Esophagus muscularis mucosa (tissue), 4 donors: Measurements from ENCODE around the gene RBMS3. TPM values are rescaled to one million over a fixed set of nuclear protein-coding genes. Genes with fewer than 3 reads are reported as not detected.

Source experiments
- DNase-seq: peaks from one replicate; pipeline ENCODE4 v3.0.0-alpha.2; 2017; ENCODE audit errors: extremely low spot score
- H3K27ac ChIP-seq, 4 donors: fragments of 200-600 bp; sonication (generic); replicated peaks in 1 of 4; 1 replicate in 3 of 4; 2 replicates in 1 of 4; pipeline ENCODE4 v1.5.1; 2016 to 2019; ENCODE audit warnings: mild to moderate bottlenecking in 1 of 4
- H3K27me3 ChIP-seq, 4 donors: fragments of 200-600 bp; sonication (generic); one replicate each; pipeline versions ENCODE4 v1.5.1 to v1.6.0; 2016 to 2019
- H3K36me3 ChIP-seq, 4 donors: fragments of 200-600 bp; sonication (generic); one replicate each; pipeline ENCODE4 v1.5.1; 2016 to 2019
- H3K4me1 ChIP-seq, 4 donors: fragments of 200-600 bp; sonication (generic); one replicate each; pipeline ENCODE4 v1.5.1; 2016 to 2019
- H3K4me3 ChIP-seq, 4 donors: fragments of 200-600 bp; sonication (generic); 1 replicate in 2 of 4; 2 replicates in 2 of 4; pipeline ENCODE4 v1.5.1; 2016 to 2019; ENCODE audit warnings: mild to moderate bottlenecking in 4 of 4, moderate library complexity in 1 of 4
- H3K9me3 ChIP-seq, 4 donors: fragments of 200-600 bp; sonication (generic); 1 replicate in 3 of 4; 2 replicates in 1 of 4; pipeline ENCODE4 v1.5.1; 2016 to 2019
- EP300 ChIP-seq: sonication (generic); formaldehyde crosslinking; IDR thresholded peaks from one replicate; pipeline ENCODE4 v1.6.1; 2017; ENCODE audit warnings: antibody characterized with exemption
- POLR2A ChIP-seq: fragments of 450-650 bp; IDR thresholded peaks from one replicate; pipeline ENCODE4 v1.6.1; 2017; ENCODE audit warnings: antibody characterized with exemption, moderate library complexity, mild to moderate bottlenecking, low read depth
- POLR2AphosphoS5 ChIP-seq, 2 donors: sonication (generic); formaldehyde crosslinking; IDR thresholded peaks; one replicate each; pipeline ENCODE4 v1.6.1; 2017; ENCODE audit warnings: antibody characterized with exemption in 2 of 2
- WGBS: methylation state at CpG from one replicate; pipeline ENCODE4 v1.1.5; 2018; 5-methylcytosine and 5-hydroxymethylcytosine counted together
- intact Hi-C: fragments of 100-400 bp; cut with DNase I; formaldehyde crosslinking; loops from one replicate; pipeline ENCODE4 v1.15.1; 2023
- total RNA-seq, 4 donors: library from RNA; depleted of rRNA; stranded (reverse); fragments of >200 nt; gene quantifications; one replicate each; pipeline versions ENCODE4 v1.1.0 to v1.2.1, GENCODE V29; 2016
- TF ChIP-seq, protein P1 (sequence below), 3 experiments: fragments of 200-600 bp in 2 of 3; fragments of 450-650 bp in 1 of 3; sonication (generic) in 2 of 3; IDR thresholded peaks; one replicate each; pipeline ENCODE4 v1.5.1; 2017 to 2019; ENCODE audit warnings: antibody characterized with exemption in 3 of 3, mild to moderate bottlenecking in 2 of 3, moderate library complexity in 1 of 3

RBMS3 gene
- total RNA-seq, 4 donors from 2014 or later, result 53.0 to 81.5 (median 61.2) TPM

DNA sequence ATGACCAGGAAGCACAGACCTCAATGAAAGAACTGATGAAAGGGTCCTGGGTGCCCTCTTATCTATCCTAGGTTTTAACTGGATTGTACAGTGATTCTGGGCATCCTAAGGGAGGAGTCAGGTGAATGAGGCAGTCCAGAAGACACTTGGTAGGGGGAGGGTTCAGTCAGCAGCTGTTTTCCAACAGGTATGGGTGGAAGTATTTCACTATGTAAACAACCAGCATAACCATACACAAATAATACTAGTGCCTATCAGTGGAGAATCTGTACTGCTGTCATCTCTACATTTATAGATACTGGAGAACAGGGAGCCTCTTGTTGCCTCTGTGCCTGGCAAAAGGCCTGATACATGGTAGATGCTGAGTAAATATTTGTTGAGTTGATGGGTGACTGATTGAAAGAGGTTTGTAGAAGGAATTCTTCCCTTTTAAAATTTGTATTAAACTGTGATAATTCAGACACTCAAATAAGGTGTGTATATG, 328.5 kb downstream of the RBMS3 start:
- H3K4me1 ChIP-seq, result peaks cover 0 to 21% (median 19%) of the 10 kb centered on the region in 4 donors
- H3K36me3 ChIP-seq, result no peaks in the 10 kb centered on the region
- H3K4me3 ChIP-seq, result no peak overlapping the region
- H3K27me3 ChIP-seq, result no peaks in the 10 kb centered on the region
- intact Hi-C loops, result no loop called here
- no peak for DNase-seq
- no peaks in the 10 kb centered on the region for H3K9me3 ChIP-seq
- no peak overlapping the region for H3K27ac ChIP-seq
- TF ChIP-seq EP300 (no peak), POLR2A (no peak), POLR2AphosphoS5 (IDR thresholded peaks at IDR 0.05) (no peak)
- TF ChIP-seq, protein P1, sequence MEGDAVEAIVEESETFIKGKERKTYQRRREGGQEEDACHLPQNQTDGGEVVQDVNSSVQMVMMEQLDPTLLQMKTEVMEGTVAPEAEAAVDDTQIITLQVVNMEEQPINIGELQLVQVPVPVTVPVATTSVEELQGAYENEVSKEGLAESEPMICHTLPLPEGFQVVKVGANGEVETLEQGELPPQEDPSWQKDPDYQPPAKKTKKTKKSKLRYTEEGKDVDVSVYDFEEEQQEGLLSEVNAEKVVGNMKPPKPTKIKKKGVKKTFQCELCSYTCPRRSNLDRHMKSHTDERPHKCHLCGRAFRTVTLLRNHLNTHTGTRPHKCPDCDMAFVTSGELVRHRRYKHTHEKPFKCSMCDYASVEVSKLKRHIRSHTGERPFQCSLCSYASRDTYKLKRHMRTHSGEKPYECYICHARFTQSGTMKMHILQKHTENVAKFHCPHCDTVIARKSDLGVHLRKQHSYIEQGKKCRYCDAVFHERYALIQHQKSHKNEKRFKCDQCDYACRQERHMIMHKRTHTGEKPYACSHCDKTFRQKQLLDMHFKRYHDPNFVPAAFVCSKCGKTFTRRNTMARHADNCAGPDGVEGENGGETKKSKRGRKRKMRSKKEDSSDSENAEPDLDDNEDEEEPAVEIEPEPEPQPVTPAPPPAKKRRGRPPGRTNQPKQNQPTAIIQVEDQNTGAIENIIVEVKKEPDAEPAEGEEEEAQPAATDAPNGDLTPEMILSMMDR (IDR thresholded peaks at IDR 0.05), result no peak

DNA sequence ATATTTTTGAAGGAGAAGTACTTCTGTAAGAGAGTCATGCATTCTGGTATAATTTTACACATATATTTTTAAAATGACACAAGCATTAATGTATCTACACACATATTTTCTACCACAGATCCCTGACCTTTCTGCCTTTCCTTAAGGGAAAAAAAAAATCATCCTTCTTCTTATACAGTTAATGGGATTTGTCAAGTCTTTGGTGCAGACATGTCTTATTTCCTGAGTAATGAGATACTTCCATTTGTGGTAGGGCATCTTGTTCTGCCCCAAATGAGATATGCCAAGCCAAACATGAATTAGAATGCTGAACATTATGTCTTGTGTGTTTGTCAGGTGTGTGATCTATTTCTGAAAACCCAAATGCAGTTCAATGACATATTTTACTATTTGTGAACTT, 329.9 kb downstream of the RBMS3 start:
- no peaks in the 10 kb centered on the region for H3K9me3 ChIP-seq
- H3K4me1 ChIP-seq, result peaks cover 0 to 18% (median 17%) of the 10 kb centered on the region in 4 donors
- no peak overlapping the region for H3K27ac ChIP-seq
- H3K36me3 ChIP-seq, result no peaks in the 10 kb centered on the region
- H3K27me3 ChIP-seq, result no peaks in the 10 kb centered on the region
- H3K4me3 ChIP-seq, result no peak overlapping the region
- no peak for DNase-seq
- intact Hi-C loops, result no loop called here
- TF ChIP-seq EP300 (no peak), POLR2AphosphoS5 (IDR thresholded peaks at IDR 0.05) (no peak), POLR2A (no peak)
- TF ChIP-seq, protein P1 (IDR thresholded peaks at IDR 0.05), result no peak

DNA sequence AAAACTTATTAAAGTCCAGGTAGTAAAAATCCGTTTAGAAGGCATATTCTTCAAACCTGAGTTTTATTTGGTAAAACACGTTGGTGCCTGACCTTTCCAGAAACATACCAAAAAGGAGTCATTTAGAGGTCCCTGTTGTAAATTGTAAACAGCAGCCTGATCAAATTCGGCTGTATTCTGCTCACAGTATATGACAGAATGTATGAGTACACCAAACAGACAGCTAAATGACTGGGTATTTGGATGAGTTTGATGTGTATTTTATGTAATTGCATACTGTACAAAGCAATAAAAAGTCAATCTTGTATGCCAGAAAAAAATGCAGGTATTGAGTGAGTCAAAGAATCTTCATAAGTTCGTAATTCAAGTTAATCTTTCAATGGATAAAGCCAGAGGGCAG, 330.4 kb downstream of the RBMS3 start:
- H3K4me3 ChIP-seq, result no peak overlapping the region
- no peak for DNase-seq
- H3K9me3 ChIP-seq, result no peaks in the 10 kb centered on the region
- TF ChIP-seq, protein P1 (IDR thresholded peaks at IDR 0.05), result no peak
- no peak for TF ChIP-seq POLR2AphosphoS5 (IDR thresholded peaks at IDR 0.05)
- no peak for TF ChIP-seq EP300
- no peaks in the 10 kb centered on the region for H3K36me3 ChIP-seq
- 87% methylated on average over 4 of the region's 4 CpGs for WGBS
- intact Hi-C loops, result no loop called here
- H3K27ac ChIP-seq, result no peak overlapping the region
- peaks cover 0 to 13% (median 12%) of the 10 kb centered on the region in 4 donors for H3K4me1 ChIP-seq
- H3K27me3 ChIP-seq, result no peaks in the 10 kb centered on the region

DNA sequence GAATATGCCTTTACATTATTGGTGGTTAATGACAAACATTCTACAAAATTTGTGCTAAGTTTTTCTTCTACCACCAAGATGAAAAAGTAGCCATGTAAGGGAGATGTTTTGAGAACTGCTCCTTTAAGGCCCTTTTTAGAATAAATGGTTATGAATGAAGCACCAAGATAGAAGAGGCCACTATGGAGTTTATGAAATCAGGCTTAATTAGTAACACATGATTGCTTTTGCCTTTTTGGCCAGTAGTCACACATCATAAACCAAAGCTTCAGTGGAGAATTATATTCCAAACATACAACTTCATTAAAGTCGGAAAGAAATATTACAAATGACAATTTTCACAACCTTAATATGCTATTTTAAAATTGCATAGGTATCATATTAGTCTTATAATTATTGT, 331.7 kb downstream of the RBMS3 start:
- H3K27ac ChIP-seq, result no peak overlapping the region
- intact Hi-C loops, result no loop called here
- no peaks in the 10 kb centered on the region for H3K36me3 ChIP-seq
- TF ChIP-seq EP300 (no peak), POLR2AphosphoS5 (IDR thresholded peaks at IDR 0.05) (no peak), POLR2A (no peak)
- TF ChIP-seq, protein P1 (IDR thresholded peaks at IDR 0.05), result no peak
- no peaks in the 10 kb centered on the region for H3K27me3 ChIP-seq
- H3K4me1 ChIP-seq, result peaks cover 0 to 8% (median 3%) of the 10 kb centered on the region in 4 donors
- no peaks in the 10 kb centered on the region for H3K9me3 ChIP-seq
- DNase-seq, result no peak
- 97% methylated on average over 1 of the region's 1 CpG for WGBS
- no peak overlapping the region for H3K4me3 ChIP-seq

DNA sequence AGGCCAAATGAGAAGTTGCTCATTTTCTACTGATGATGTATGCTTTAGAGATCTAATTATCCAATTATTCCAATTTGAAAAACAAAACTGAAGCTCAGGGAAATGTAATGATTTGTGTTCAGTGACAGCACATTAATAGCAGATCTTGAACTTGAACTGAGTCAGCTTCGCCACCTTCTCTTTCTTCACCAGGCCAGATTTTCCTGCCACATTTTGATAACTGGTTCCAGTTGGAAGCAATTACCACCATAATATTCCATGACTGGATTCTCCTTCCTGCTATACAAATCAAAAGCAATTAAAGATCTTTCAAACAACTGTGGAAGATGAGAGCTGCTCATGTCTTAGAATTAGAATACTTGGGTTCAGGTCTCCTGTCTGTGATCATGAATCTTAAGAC, 334.1 kb downstream of the RBMS3 start:
- H3K27me3 ChIP-seq, result no peaks in the 10 kb centered on the region
- intact Hi-C loops, result no loop called here
- WGBS, result 88% methylated on average over 1 of the region's 1 CpG
- H3K9me3 ChIP-seq, result no peaks in the 10 kb centered on the region
- H3K4me3 ChIP-seq, result no peak overlapping the region
- no peak for DNase-seq
- peaks cover 6 to 13% (median 12%) of the 10 kb centered on the region in 4 donors for H3K4me1 ChIP-seq
- no peak for TF ChIP-seq POLR2A
- no peak for TF ChIP-seq EP300
- TF ChIP-seq, protein P1 (IDR thresholded peaks at IDR 0.05), result no peak
- TF ChIP-seq POLR2AphosphoS5 (IDR thresholded peaks at IDR 0.05), result no peak
- no peak overlapping the region for H3K27ac ChIP-seq
- H3K36me3 ChIP-seq, result no peaks in the 10 kb centered on the region
